HCT116 (cell line): Measurements from ENCODE around the gene MISP3.

Source experiments
- EGR1 ChIP-seq: IDR thresholded peaks from 2 replicates; pipeline ENCODE4 v1.6.1; 2012; ENCODE audit warnings: low read depth
- EZH2 ChIP-seq: fragments of 200-600 bp; sonication (generic); IDR thresholded peaks from 2 replicates; pipeline ENCODE4 v1.6.1; 2017; ENCODE audit warnings: antibody characterized with exemption, mixed run types
- EZH2phosphoT487 ChIP-seq: fragments of 200-600 bp; IDR thresholded peaks from 2 replicates; pipeline ENCODE4 v1.6.1; 2018; ENCODE audit warnings: antibody characterized with exemption, borderline replicate concordance
- JUND ChIP-seq: IDR thresholded peaks from 2 replicates; pipeline ENCODE4 v1.6.1; 2012
- POLR2A ChIP-seq: IDR thresholded peaks from 2 replicates; pipeline ENCODE4 v1.7.0; 2011; ENCODE audit warnings: borderline replicate concordance; ENCODE audit not compliant: insufficient read depth, insufficient read length; ENCODE audit errors: extremely low read depth
- POLR2AphosphoS5 ChIP-seq: IDR thresholded peaks from 2 replicates; pipeline ENCODE4 v1.6.1; 2011; ENCODE audit warnings: mild to moderate bottlenecking, low read depth, low read length, moderate library complexity
- RAD21 ChIP-seq: IDR thresholded peaks from 2 replicates; pipeline ENCODE4 v1.6.1; 2012; ENCODE audit warnings: low read depth, mild to moderate bottlenecking
- SP1 ChIP-seq: IDR thresholded peaks from 2 replicates; pipeline ENCODE4 v1.6.1; 2012; ENCODE audit warnings: low read depth
- TCF7L2 ChIP-seq: IDR thresholded peaks from 2 replicates; pipeline ENCODE4 v1.7.0; 2011; ENCODE audit warnings: borderline replicate concordance, inconsistent platforms; ENCODE audit not compliant: insufficient read depth, insufficient read length; ENCODE audit errors: extremely low read depth
- YY1 ChIP-seq: IDR thresholded peaks from 2 replicates; pipeline ENCODE4 v1.6.1; 2011; ENCODE audit warnings: low read length, low read depth, moderate library complexity, mild to moderate bottlenecking; ENCODE audit not compliant: insufficient replicate concordance; ENCODE audit errors: extremely low read depth
- TF ChIP-seq, protein P1 (sequence below), 3 experiments: fragments of 200-600 bp in 1 of 3; sonication (generic) in 1 of 3; IDR thresholded peaks in 2 of 3; conservative IDR thresholded peaks in 1 of 3; 2 replicates each; pipeline ENCODE4 v1.5.1; 2012 to 2017; ENCODE audit warnings: low read depth in 2 of 3, low read length in 2 of 3, antibody characterized with exemption in 1 of 3, borderline replicate concordance in 1 of 3, control low read depth in 1 of 3, mild to moderate bottlenecking in 1 of 3, mixed read lengths in 1 of 3, mixed run types in 1 of 3, moderate library complexity in 1 of 3; ENCODE audit not compliant: insufficient read depth in 1 of 3
- TF ChIP-seq, protein P2 (sequence below): IDR thresholded peaks from 2 replicates; pipeline ENCODE4 v1.6.1; 2012
- TF ChIP-seq, protein P3 (sequence below): IDR thresholded peaks from 2 replicates; pipeline ENCODE4 v1.6.1; 2011; ENCODE audit warnings: mild to moderate bottlenecking, low read length, moderate library complexity; ENCODE audit not compliant: insufficient replicate concordance; ENCODE audit errors: extremely low read depth
- TF ChIP-seq, protein P4 (sequence below): IDR thresholded peaks from 2 replicates; pipeline ENCODE4 v1.6.1; 2012; ENCODE audit warnings: low read depth

DNA sequence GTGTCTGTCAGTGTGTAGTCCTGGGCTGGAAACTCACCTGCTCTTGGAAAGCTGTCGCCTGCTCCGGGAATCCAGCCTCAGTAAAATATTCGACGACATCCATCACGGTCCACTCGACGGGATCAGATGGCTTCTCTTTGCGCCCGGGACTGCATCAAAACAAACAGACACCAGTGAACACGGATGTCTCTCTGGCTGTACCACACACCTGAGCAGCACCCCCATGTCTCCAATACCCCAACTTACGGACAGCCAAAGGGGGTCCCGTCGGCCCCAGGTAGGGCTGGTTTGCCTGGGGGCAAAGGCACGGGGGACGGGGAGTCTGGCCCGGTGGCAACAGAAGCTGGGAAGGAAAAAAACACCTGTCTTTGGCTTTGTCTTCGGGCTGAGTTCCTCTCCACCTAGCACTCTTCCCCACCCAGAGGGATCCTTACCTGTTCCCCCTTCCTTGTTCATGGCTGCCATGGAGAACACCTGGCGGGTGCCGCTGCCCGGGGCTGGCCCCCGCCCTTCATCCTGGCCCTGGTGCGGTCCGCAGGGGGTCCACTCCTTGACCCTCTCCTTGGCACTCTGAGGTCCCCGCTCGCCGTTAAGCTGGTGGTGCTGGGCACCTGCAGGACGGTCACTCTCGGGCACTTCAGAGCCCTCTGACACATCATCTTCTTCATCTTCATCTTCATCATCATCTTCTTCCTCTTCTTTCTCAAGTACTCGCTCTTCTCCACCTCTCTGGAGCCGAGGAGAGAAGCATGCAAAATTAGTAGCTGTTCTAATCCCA lies 16.2 kb downstream of the MISP3 start:
- TF ChIP-seq, protein P1, sequence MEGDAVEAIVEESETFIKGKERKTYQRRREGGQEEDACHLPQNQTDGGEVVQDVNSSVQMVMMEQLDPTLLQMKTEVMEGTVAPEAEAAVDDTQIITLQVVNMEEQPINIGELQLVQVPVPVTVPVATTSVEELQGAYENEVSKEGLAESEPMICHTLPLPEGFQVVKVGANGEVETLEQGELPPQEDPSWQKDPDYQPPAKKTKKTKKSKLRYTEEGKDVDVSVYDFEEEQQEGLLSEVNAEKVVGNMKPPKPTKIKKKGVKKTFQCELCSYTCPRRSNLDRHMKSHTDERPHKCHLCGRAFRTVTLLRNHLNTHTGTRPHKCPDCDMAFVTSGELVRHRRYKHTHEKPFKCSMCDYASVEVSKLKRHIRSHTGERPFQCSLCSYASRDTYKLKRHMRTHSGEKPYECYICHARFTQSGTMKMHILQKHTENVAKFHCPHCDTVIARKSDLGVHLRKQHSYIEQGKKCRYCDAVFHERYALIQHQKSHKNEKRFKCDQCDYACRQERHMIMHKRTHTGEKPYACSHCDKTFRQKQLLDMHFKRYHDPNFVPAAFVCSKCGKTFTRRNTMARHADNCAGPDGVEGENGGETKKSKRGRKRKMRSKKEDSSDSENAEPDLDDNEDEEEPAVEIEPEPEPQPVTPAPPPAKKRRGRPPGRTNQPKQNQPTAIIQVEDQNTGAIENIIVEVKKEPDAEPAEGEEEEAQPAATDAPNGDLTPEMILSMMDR (IDR thresholded peaks at IDR 0.05 in 2 of 3, conservative IDR thresholded peaks at IDR 0.05 in 1 of 3; ENCODE audit: borderline replicate concordance in 1 of 3, insufficient read depth in 1 of 3, low read depth in 2 of 3, low read length in 2 of 3), result no peak
- TF ChIP-seq SP1 (no peak), POLR2A (no peak), EZH2phosphoT487 (no peak), EZH2 (no peak), YY1 (no peak), POLR2AphosphoS5 (no peak), EGR1 (no peak), RAD21 (no peak), JUND (no peak), TCF7L2 (no peak)
- TF ChIP-seq, protein P2, sequence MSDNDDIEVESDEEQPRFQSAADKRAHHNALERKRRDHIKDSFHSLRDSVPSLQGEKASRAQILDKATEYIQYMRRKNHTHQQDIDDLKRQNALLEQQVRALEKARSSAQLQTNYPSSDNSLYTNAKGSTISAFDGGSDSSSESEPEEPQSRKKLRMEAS, result no peak
- TF ChIP-seq, protein P3, sequence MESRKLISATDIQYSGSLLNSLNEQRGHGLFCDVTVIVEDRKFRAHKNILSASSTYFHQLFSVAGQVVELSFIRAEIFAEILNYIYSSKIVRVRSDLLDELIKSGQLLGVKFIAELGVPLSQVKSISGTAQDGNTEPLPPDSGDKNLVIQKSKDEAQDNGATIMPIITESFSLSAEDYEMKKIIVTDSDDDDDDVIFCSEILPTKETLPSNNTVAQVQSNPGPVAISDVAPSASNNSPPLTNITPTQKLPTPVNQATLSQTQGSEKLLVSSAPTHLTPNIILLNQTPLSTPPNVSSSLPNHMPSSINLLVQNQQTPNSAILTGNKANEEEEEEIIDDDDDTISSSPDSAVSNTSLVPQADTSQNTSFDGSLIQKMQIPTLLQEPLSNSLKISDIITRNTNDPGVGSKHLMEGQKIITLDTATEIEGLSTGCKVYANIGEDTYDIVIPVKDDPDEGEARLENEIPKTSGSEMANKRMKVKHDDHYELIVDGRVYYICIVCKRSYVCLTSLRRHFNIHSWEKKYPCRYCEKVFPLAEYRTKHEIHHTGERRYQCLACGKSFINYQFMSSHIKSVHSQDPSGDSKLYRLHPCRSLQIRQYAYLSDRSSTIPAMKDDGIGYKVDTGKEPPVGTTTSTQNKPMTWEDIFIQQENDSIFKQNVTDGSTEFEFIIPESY, result no peak
- TF ChIP-seq, protein P4, sequence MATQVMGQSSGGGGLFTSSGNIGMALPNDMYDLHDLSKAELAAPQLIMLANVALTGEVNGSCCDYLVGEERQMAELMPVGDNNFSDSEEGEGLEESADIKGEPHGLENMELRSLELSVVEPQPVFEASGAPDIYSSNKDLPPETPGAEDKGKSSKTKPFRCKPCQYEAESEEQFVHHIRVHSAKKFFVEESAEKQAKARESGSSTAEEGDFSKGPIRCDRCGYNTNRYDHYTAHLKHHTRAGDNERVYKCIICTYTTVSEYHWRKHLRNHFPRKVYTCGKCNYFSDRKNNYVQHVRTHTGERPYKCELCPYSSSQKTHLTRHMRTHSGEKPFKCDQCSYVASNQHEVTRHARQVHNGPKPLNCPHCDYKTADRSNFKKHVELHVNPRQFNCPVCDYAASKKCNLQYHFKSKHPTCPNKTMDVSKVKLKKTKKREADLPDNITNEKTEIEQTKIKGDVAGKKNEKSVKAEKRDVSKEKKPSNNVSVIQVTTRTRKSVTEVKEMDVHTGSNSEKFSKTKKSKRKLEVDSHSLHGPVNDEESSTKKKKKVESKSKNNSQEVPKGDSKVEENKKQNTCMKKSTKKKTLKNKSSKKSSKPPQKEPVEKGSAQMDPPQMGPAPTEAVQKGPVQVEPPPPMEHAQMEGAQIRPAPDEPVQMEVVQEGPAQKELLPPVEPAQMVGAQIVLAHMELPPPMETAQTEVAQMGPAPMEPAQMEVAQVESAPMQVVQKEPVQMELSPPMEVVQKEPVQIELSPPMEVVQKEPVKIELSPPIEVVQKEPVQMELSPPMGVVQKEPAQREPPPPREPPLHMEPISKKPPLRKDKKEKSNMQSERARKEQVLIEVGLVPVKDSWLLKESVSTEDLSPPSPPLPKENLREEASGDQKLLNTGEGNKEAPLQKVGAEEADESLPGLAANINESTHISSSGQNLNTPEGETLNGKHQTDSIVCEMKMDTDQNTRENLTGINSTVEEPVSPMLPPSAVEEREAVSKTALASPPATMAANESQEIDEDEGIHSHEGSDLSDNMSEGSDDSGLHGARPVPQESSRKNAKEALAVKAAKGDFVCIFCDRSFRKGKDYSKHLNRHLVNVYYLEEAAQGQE, result no peak
